T-helper 2 cell (primary cell): Measurements from ENCODE around the gene TAL2.

Experiments used
- DNase-seq, 5 experiments: peaks; one replicate each; pipeline versions ENCODE4 v3.0.0 to v3.0.0-alpha.2; 2012 to 2022
- total RNA-seq, 2 donors: gene quantifications; one replicate each; lab custom pipeline; 2026; lab: John Stamatoyannopoulos, UW

The TAL2 gene
- 0 to 0.07 reads per million in 2 donors for total RNA-seq

- no peak for DNase-seq
These were observed at the start of gene TAL2 for GRCh38 chr9:105662184-105663104. Gene TAL2, plus strand, starts transcription at chr9:105662457. Its CDS starts 40 bp downstream, at chr9:105662497.

DNA sequence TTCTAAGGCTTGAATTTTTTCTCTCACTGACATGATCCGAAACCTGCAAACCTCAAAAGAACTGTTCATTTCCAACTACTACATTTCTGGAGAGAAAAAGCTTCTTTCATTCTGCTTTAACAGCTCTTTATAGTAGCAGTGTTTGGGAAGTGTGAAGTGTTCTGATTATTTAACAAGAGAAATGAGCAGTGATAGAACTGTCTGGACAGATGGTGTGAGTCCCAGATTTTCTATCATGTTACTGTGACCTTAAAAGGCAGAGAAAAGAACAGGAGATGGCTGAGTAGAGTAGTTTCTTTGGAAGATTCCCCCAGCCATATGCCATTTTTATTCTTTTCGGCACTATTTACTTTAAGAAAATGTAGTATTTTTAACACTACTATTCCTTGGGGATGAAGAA is 41.3 kb upstream of the TAL2 start:
- no peak for DNase-seq

- DNase-seq, result no peak
These were observed 37.2 kb upstream of the TAL2 start for GRCh38 chr9:105625088-105625487.

DNA sequence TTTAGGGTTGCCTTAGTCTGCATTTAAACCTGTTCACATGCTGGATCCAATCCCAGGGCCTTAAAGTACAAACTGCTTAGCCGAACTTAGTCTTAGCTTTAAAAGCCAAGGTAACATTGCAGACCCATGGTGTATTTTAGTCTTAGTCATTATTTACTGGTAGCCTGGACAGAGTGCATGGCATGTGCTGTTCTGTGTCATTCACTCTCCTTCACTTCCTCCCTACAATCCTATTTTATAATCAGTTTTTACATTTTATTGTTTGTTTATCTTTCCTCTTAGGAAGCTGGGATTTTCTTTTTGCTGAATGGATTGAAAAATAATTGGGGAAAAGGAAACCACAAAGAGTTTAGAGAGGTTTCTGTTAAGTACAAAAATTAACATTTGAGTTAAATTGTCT is 29.4 kb upstream of the TAL2 start:
- no peak for DNase-seq

DNA sequence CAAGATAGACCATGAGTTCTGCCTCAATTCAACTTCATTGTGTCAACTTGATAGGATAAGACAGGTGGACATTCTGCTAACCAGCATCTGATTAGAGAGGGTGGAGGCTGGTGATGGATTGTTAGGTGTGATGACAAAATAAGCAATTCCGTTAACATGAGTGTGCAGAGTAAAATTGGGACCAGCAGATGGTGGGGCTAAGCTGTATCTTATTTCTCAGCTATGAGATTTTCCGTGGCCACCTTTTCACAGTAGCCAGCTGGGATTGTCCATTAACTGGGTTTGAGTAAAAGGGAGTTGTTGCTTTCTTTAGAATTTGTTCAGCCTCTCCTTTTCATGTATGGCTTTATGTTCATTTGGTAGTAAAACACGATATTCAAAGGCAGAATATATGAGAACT is 28.8 kb upstream of the TAL2 start:
- DNase-seq, result no peak

GRCh38 chr9:105636331-105636730 is 25.9 kb upstream of the TAL2 start:
- no peak for DNase-seq

- no peak for DNase-seq
These were observed 24.4 kb upstream of the TAL2 start for GRCh38 chr9:105637787-105638395.

DNA sequence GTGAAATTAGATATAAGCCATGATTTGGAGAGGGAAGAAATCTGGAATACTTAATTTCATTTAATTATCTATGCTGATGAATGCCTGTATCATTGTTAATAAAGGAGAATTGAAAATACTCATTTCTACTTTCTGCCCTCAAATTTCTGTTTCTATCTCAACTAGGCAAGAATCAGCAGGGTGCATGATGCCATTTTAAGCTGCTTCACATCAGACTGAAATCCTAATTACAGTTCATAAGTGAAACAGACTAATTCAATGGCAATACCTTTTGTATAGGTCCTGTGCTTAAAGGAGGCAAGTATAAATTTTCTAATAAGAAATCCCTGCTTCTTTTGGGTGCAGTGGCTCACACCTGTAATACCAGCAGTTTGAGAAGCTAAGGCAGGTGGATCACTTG is 22.3 kb upstream of the TAL2 start:
- no peak for DNase-seq

GRCh38 chr9:105643795-105644194 is 18.5 kb upstream of the TAL2 start:
- no peak for DNase-seq

- DNase-seq, result no peak
These were observed 15.2 kb upstream of the TAL2 start for GRCh38 chr9:105646879-105647594.

DNA sequence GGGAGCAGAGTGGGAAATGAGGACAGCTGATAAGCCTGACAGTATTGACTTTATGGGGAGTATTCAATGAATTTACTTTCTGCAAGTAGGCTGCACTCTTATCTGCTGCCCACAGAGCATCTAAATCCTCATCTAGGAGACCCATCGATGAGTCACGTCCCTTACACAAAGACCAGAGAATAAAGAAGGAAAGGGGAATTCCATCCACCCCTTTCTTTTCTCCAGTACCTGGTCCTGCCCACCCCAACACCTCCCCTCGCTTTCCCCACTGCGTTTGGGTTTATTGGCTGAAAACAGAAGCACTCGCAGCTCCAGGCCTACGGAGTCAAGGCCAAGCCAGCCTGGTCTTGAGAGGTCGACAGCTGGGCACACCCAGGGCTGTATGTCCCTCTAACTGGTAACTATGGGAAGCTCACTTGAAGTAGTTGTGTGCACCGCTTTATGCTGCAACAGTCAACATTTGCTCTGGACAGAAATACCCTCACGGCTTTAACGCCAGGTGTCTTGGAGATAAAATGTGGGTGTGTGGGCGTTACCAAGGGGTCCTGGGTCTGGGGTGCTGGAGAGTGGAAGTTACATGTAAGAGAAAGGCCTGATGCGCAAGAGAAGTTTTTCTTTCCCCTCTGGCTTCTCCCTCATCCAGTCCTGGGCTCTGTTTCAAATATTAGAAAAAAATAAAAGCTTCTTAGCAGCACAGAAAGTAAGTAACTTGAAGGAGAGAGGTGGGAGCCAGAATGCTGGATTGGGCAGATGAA is 14.5 kb upstream of the TAL2 start:
- DNase-seq, result no peak

- DNase-seq, result no peak
These were observed 10.5 kb upstream of the TAL2 start for GRCh38 chr9:105651806-105652205.

DNA sequence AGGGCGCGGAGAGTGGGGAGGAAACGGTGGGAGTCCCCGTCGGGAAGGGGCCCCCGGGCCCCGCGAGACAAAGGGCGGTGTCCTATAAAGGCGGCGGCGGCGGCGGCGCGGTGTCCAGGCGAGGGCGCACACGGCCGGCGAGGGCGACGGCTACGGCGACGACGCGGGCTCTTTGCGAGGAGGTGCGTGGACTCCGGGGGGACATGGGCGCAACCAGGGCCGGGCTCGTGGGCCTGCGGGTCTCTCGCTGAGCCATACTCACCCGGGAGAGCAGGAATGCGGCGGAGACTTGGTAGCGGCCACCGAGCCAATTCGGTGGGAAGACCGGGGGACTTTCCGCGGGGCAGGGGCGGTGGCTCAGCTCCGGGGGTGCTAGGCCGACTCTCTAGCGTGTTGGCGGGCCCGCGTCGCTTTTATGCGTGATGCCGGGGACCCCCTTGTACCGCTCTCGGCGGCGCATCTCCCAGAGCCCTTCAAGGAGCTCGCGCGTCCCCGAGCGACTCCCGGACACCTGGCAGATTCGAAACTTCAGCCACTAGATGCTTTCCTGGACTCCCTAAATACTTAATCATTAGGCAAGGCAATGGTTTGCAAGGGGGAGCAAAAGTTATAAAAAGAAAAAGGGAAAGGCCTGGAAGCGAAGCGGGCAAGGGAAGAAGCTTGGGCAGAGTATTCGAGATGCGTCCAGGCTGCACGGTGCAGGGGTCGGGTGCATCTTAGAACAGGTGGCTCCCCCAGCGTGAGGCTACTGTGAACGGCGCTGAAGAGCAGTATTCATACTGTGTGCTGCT is 5.9 kb upstream of the TAL2 start:
- DNase-seq, result peak in 1 of 5 experiments; percentile 8

DNA sequence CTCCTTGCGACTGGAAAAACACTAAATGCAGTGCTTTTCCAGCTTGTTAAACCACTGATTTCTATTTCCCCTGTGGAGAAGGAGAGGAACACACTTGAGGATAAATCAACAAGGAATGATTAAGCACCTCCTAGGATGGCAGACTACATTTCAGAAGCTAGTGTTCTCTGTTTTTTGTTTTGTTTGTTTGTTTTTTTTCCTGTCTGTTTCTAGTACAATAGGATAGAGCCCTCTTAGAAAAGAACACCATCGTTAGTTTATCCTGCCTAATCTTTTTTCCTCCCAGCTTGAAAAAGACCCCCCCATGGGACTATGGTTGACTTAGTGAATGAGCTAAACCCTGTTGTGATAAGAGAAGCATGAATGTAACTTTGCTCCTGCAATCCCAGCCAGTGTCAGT is 3.9 kb upstream of the TAL2 start:
- DNase-seq, result no peak

DNA sequence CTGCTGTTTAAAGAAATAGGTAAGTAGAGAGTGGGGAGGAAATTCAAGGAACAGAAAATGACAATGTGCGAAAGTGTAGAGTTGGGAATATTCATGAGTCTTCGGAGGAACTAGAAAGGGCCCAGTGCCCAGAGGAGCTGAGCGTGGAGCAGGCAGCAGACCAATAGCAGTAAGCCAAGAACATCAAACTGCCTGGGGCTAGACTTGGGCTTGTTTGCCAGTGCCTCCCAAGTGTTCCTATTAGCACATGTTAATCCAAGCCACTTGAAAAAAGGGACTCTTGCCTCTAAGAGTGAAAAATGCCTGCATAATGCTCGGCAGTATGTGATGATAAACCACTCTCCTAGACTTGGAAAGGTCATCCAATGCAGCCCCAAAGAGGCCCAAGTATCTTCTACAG is 1.2 kb upstream of the TAL2 start:
- DNase-seq, result no peak

GRCh38 chr9:105663914-105664313 is 1.7 kb downstream of the TAL2 start:
- DNase-seq, result no peak

DNA sequence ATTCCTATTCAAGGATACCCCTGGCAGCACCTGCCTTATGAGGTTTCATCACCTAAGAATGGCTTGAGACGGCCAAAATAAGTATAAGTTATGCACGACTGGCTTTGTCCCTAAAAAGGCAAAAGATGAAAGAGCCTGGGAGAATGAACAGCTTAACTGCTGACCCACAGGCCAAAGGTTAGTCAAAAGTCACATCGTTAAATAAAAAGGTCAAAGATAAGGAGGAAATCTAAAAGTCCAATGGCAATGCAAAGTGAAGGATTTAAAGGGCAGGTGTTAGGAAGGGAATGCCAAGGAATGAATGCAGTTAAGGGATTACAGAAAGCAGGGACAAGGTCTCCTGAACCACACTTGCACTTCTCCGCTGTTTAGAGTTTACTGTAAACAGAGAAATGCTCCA is 5.6 kb downstream of the TAL2 start:
- no peak for DNase-seq

- DNase-seq, result no peak
These were observed 8.1 kb downstream of the TAL2 start for GRCh38 chr9:105670315-105670714.

DNA sequence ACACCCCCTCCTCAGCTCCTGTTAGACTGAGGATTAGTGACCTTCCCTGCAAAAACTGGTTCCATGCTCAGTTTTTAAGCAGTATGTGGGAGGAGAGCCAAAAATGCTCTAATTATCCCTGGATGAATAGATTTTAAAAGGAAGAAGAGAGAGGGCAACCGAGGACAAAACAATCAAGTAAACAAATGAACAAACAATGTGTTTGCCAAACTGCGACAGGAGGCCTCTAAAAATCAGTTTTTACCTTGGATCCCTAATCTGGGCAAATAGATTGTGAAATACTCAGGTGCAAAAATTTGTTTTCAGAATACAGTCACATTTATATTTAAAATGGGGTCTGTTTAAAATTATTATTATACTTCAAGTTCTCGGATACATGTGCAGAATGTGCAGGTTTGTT is 8.5 kb downstream of the TAL2 start:
- no peak for DNase-seq

DNA sequence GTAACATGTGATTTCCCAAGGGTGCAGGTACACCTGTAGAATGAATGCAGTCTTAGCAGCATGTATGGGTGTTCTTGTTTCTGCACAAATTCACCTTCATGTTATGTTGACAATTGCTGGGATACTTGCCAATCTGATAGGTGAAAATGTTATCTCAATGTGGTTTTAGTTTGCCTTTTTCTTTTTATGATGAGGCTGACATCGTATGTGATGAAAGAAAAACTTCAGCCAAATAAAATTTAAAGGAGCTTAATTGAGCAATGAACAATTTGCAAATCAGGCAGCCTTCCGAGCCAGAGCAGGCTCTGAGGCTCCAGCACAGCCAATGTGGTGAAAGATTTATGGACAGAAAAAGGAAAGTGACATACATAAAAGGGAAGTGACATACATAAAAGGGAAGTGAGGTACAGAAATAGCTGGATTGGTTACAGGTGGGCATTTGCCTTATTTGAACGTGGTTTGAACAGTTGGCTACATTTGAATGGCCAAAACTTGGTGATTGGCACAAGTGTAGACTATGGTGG is 10.5 kb downstream of the TAL2 start:
- no peak for DNase-seq

DNA sequence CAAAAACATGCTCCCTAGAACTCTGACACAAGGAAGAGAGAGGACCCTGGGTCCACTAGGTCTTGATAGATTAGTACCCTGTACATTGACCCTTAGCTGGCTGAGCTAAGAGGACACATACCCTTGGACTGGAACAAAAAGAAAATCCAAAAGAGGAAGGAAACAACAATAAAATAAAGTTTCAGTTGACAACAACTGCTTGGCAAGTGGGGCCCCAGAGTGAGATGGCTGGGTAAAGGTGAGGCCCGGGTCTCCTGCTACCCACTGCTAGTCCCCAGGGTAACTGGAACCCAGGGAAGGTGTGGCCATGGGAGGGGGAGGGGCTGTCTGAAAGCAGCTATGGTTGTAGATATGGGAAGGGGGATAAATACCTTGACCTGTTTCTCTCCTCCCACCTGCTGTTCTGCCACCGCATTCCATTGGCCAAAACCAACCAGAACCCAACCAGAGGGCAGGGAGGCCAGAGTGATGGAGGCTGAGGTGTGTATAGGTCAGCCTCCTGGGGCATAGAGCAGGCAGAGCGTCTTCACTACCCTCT is 11.7 kb downstream of the TAL2 start:
- DNase-seq, result no peak
